ENCODE results near the gene TARBP2. TPM values are rescaled to one million over a fixed set of nuclear protein-coding genes. Genes with fewer than 3 reads are reported as not detected.

Gene TARBP2
- total and polyA plus RNA-seq, 8 donors = 11.7 to 50.1 (median 17.1) TPM

DNA sequence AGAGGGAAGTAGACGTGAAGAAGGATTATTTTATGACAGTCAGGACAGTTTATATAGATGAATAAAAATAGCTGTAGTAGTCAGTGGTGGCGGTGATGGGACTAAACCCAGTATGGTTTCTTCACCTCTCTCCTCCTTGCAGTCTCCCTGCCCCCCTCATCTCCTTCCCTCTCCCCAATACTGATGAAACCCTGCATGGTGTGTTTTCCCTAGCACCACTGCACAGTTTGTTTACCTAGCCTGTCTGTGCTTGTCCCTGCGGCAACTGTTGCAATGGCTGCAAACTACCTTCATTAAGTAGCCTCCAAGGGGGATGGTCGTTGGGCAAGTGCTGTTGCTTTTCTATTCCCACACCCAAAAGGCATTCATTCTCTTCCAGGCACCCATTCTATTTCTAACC is 34.4 kb upstream of the TARBP2 start:
- intact Hi-C loops (cut with DNase I) = loop anchor here in 1 of 3 donors (10.0 kb wide), 1 partner anchor 442 kb away; no protein-coding TSS in a partner anchor
- 75 to 79% methylated on average over 4 of the region's 4 CpGs for WGBS, 2 donors
- H3K4me3 ChIP-seq = no peak overlapping the region
- no peaks in the 10 kb centered on the region for H3K4me1 ChIP-seq
- no peak for ATAC-seq
- no peaks in the 10 kb centered on the region for H3K27me3 ChIP-seq
- no peak overlapping the region for H3K27ac ChIP-seq
- TF ChIP-seq CTCF (IDR thresholded peaks at IDR 0.05) = no peak
- DNase-seq = no peak
- H3K9me3 ChIP-seq = no peaks in the 10 kb centered on the region
- H3K36me3 ChIP-seq = peaks cover 35 to 99% (median 69%) of the 10 kb centered on the region in 3 donors
- FAIRE-seq = no peak

- H3K36me3 ChIP-seq = peaks cover 35 to 99% (median 71%) of the 10 kb centered on the region in 3 donors
- intact Hi-C loops (cut with DNase I) = loop anchor here in 1 of 3 donors (10.0 kb wide), 1 partner anchor 442 kb away; no protein-coding TSS in a partner anchor
- WGBS, 2 donors = 63 to 71% methylated on average over 5 of the region's 5 CpGs
Observed at GRCh38 chr12:53467082-53467481, 34.0 kb upstream of the TARBP2 start.

DNA sequence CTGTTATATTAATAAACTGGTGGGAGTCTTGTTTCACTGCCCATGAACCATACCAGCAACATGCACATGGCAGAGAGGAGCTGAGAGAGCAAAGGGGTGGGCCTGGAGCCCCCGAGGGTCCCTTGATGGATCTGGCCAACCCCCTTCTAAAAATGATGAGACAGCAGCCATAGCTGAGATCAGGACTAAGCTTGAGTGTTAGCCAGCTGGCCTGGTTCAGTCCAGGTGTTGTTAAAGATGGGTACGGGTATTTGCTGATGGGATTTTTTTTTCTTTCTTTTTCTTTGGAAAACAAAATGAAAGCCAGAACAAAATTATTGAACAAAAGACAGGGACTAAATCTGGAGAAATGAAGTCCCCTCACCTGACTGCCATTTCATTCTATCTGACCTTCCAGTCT is 33.2 kb upstream of the TARBP2 start:
- ATAC-seq (no peak), DNase-seq (no peak), FAIRE-seq (no peak)
- H3K27ac ChIP-seq = no peak overlapping the region
- H3K4me1 ChIP-seq = no peaks in the 10 kb centered on the region
- no peak overlapping the region for H3K4me3 ChIP-seq
- H3K9me3 ChIP-seq = no peaks in the 10 kb centered on the region
- intact Hi-C loops (cut with DNase I) = loop anchor here in 1 of 3 donors (10.0 kb wide), 1 partner anchor 443 kb away; no protein-coding TSS in a partner anchor
- H3K36me3 ChIP-seq = peaks cover 30 to 99% (median 67%) of the 10 kb centered on the region in 3 donors
- TF ChIP-seq CTCF (IDR thresholded peaks at IDR 0.05) = no peak
- no peaks in the 10 kb centered on the region for H3K27me3 ChIP-seq
- 62 to 75% methylated on average over 2 of the region's 2 CpGs for WGBS, 2 donors

More at GRCh38 chr12:53467082-53467481, 34.0 kb upstream of the TARBP2 start:
- ATAC-seq (no peak), DNase-seq (no peak), FAIRE-seq (no peak)
- H3K27ac ChIP-seq = no peak overlapping the region
- no peaks in the 10 kb centered on the region for H3K9me3 ChIP-seq
- no peak for TF ChIP-seq CTCF (IDR thresholded peaks at IDR 0.05)
- H3K4me1 ChIP-seq = no peaks in the 10 kb centered on the region
- H3K27me3 ChIP-seq = no peaks in the 10 kb centered on the region
- H3K4me3 ChIP-seq = no peak overlapping the region

DNA sequence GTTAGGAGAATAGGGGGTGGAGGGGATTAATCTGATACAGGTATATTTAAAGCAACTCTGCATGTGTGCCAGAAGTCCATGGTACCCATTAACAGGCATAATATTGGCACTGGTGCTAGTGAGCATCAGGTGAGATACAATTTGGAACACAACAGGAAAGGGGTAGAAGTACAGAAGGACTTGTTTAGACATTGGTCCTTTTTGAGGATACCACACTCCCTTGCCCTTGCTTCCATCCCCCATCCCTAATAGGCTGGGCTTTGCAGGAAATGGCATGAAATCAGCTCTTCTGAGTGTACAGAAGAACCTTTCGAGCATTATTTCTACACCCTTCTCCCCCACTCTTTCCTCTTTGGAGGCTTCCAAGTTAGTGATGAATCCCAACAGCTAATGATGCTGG is 32.8 kb upstream of the TARBP2 start:
- no peak for DNase-seq
- Histone ChIP-seq H3K9me3 (no peaks in the 10 kb centered on the region), H3K4me1 (peaks cover 0 to 2% (median 0%) of the 10 kb centered on the region in 3 donors), H3K4me3 (no peak overlapping the region), H3K36me3 (peaks cover 30 to 99% (median 63%) of the 10 kb centered on the region in 3 donors), H3K27me3 (no peaks in the 10 kb centered on the region), H3K27ac (no peak overlapping the region)
- FAIRE-seq = no peak
- no peak for TF ChIP-seq CTCF (IDR thresholded peaks at IDR 0.05)
- intact Hi-C loops (cut with DNase I) = loop anchor here in 1 of 3 donors (10.0 kb wide), 1 partner anchor 443 kb away; no protein-coding TSS in a partner anchor
- 83 to 85% methylated on average over 1 of the region's 1 CpG for WGBS, 2 donors
- no peak for ATAC-seq

DNA sequence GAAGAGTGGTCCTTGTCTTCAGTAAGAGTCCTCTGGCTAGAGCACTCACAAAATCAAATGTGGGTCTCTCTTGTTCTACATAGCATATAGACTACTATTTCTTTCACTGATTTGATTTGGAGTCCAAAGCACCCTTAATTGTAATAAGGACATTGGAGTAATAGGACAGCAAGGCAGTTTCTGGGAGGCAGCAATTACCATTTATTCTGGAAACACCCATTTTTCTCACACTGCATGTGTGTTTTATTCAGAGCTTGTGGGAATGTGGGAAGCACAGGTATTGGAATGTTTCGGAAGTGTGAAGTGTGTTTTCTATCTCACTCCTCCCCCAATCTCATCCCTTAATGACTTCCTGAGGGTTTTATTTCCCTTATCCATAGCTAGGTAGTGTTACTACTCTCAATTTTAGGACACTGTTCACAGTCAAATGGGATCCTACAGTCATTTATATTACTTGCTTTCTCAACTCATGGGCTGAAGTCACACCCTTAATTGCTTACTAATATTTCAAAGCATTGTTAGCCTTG is 29.0 kb upstream of the TARBP2 start:
- Histone ChIP-seq H3K4me1 (peaks cover 12 to 29% (median 16%) of the 10 kb centered on the region in 3 donors), H3K27me3 (no peaks in the 10 kb centered on the region), H3K9me3 (no peaks in the 10 kb centered on the region), H3K27ac (no peak overlapping the region), H3K4me3 (no peak overlapping the region), H3K36me3 (peaks cover 25 to 96% (median 51%) of the 10 kb centered on the region in 3 donors)
- ATAC-seq (no peak), DNase-seq (no peak), FAIRE-seq (no peak)
- intact Hi-C loops (cut with DNase I) = no loop called here
- no peak for TF ChIP-seq CTCF (IDR thresholded peaks at IDR 0.05)
- 81 to 88% methylated on average over 1 of the region's 1 CpG for WGBS, 2 donors
